GM23338 (cell line): Measurements from ENCODE around the gene PCGF2. TPM values are rescaled to one million over a fixed set of nuclear protein-coding genes. Genes with fewer than 3 reads are reported as not detected.

Source experiments
- ATAC-seq: fragments of 200-7000 bp; cut with Tn5 transposase; 3 replicates; pipeline ENCODE4 v1.9.1; 2020
- DNase-seq: peaks from one replicate; pipeline ENCODE4 v3.0.0-alpha.2; 2015; ENCODE audit warnings: low spot score
- H2AFZ ChIP-seq: fragments of 200-600 bp; sonication (generic); 2 replicates; pipeline ENCODE4 v1.8.0; 2016; ENCODE audit warnings: antibody characterized with exemption, mild to moderate bottlenecking, moderate library complexity
- H3F3A ChIP-seq: fragments of 200-600 bp; sonication (generic); replicated peaks from 2 replicates; pipeline ENCODE4 v1.8.0; 2017; ENCODE audit warnings: antibody characterized with exemption, mixed run types, low read depth
- H3K27ac ChIP-seq: fragments of 200-600 bp; sonication (generic); 2 replicates; pipeline ENCODE4 v1.6.1; 2016; ENCODE audit warnings: low read depth
- H3K27me3 ChIP-seq: fragments of 200-600 bp; sonication (generic); 2 replicates; pipeline ENCODE4 v1.8.0; 2016; ENCODE audit warnings: mild to moderate bottlenecking, mixed run types, moderate library complexity; ENCODE audit not compliant: insufficient read depth
- H3K36me3 ChIP-seq: fragments of 200-600 bp; sonication (generic); 2 replicates; pipeline ENCODE4 v1.8.0; 2016; ENCODE audit warnings: mild to moderate bottlenecking; ENCODE audit not compliant: insufficient read depth
- H3K4me1 ChIP-seq: fragments of 200-600 bp; sonication (generic); 2 replicates; pipeline ENCODE4 v1.8.0; 2016; ENCODE audit warnings: mild to moderate bottlenecking, moderate library complexity; ENCODE audit not compliant: insufficient read depth
- H3K4me2 ChIP-seq: fragments of 200-600 bp; sonication (generic); 2 replicates; pipeline ENCODE4 v1.7.1; 2017; ENCODE audit warnings: mixed run types
- H3K4me3 ChIP-seq: fragments of 200-600 bp; sonication (generic); 2 replicates; pipeline ENCODE4 v1.6.1; 2016; ENCODE audit warnings: mixed run types
- H3K79me2 ChIP-seq: fragments of 200-600 bp; sonication (generic); replicated peaks from 2 replicates; pipeline ENCODE4 v1.8.0; 2017; ENCODE audit warnings: mild to moderate bottlenecking; ENCODE audit not compliant: insufficient read depth
- H3K9me2 ChIP-seq: fragments of 200-600 bp; sonication (generic); 2 replicates; pipeline ENCODE4 v1.8.0; 2017; ENCODE audit not compliant: insufficient read depth
- H4K20me1 ChIP-seq: fragments of 200-600 bp; sonication (generic); replicated peaks from 2 replicates; pipeline ENCODE4 v1.8.0; 2017; ENCODE audit warnings: mild to moderate bottlenecking; ENCODE audit not compliant: insufficient read depth
- H3K27ac Mint-ChIP-seq: 2 replicates; pipeline ENCODE4 v1.8.0; 2020; ENCODE audit warnings: inconsistent platforms, mild to moderate bottlenecking, moderate library complexity, mixed read lengths
- H3K27me3 Mint-ChIP-seq: 3 replicates; pipeline ENCODE4 v1.8.0; 2022; ENCODE audit warnings: low read depth, mild to moderate bottlenecking, moderate library complexity, mixed read lengths, inconsistent platforms; ENCODE audit not compliant: insufficient read depth, poor library complexity
- H3K36me3 Mint-ChIP-seq: 3 replicates; pipeline ENCODE4 v1.8.0; 2021; ENCODE audit warnings: low read depth, mild to moderate bottlenecking, inconsistent platforms, moderate library complexity, mixed read lengths
- H3K4me1 Mint-ChIP-seq: 3 replicates; pipeline ENCODE4 v1.8.0; 2020; ENCODE audit warnings: mild to moderate bottlenecking, inconsistent platforms, mixed read lengths
- H3K4me3 Mint-ChIP-seq: 3 replicates; pipeline ENCODE4 v1.8.0; 2021; ENCODE audit warnings: moderate library complexity, mild to moderate bottlenecking, inconsistent platforms, mixed read lengths
- H3K9me3 Mint-ChIP-seq: 3 replicates; pipeline ENCODE4 v1.8.0; 2020; ENCODE audit warnings: moderate library complexity, mild to moderate bottlenecking, inconsistent platforms, mixed read lengths
- CREB1 ChIP-seq: fragments of 250-450 bp; sonication (Bioruptor Pico); IDR thresholded peaks from 2 replicates; pipeline ENCODE4 v1.5.0; 2020; ENCODE audit warnings: low read depth, mild to moderate bottlenecking, moderate library complexity
- EZH2 ChIP-seq: fragments of 200-600 bp; sonication (generic); IDR thresholded peaks from one replicate; pipeline ENCODE4 v1.8.0; 2017; ENCODE audit warnings: antibody characterized with exemption, mild to moderate bottlenecking, low read depth; ENCODE audit not compliant: unreplicated experiment
- EZH2phosphoT487 ChIP-seq: fragments of 200-600 bp; sonication (generic); IDR thresholded peaks from one replicate; pipeline ENCODE4 v1.8.1; 2018; ENCODE audit warnings: antibody characterized with exemption; ENCODE audit not compliant: unreplicated experiment
- JUNB ChIP-seq: IDR thresholded peaks from one replicate; pipeline ENCODE4 v1.6.1; 2016; ENCODE audit warnings: antibody characterized with exemption; ENCODE audit not compliant: unreplicated experiment
- NANOG ChIP-seq: IDR thresholded peaks from 2 replicates; pipeline ENCODE4 v1.6.1; 2016; ENCODE audit warnings: antibody characterized with exemption, borderline replicate concordance
- POLR2AphosphoS5 ChIP-seq: IDR thresholded peaks from 2 replicates; pipeline ENCODE4 v1.6.1; 2016; ENCODE audit warnings: antibody characterized with exemption, low read depth
- STAT1 ChIP-seq: IDR thresholded peaks from one replicate; pipeline ENCODE4 v1.6.1; 2016; ENCODE audit warnings: antibody characterized with exemption; ENCODE audit not compliant: unreplicated experiment
- ZNF114 ChIP-seq: fragments of 250-450 bp; sonication (Bioruptor Pico); IDR thresholded peaks from 2 replicates; pipeline ENCODE4 v1.5.0; 2020; ENCODE audit warnings: mild to moderate bottlenecking, moderate library complexity
- ZNF331 ChIP-seq: fragments of 250-450 bp; sonication (Bioruptor Pico); IDR thresholded peaks from 2 replicates; pipeline ENCODE4 v1.5.0; 2020; ENCODE audit warnings: low read depth, mild to moderate bottlenecking, moderate library complexity
- ZNF462 ChIP-seq: fragments of 250-450 bp; sonication (Bioruptor Pico); IDR thresholded peaks from 2 replicates; pipeline ENCODE4 v1.5.0; 2020; ENCODE audit warnings: mild to moderate bottlenecking, moderate library complexity
- polyA plus RNA-seq: library from polyadenylated mRNA; unstranded; fragments of >200 nt; fragmentation: Nextera tagmentation; extraction: Ambion mirVana; gene quantifications from 2 replicates; pipeline ENCODE4 v1.2.1, GENCODE V29; 2016
- total RNA-seq: library from RNA; depleted of rRNA; stranded (reverse); fragments of >200 nt; shearing (Covaris generic); gene quantifications from 2 replicates; pipeline ENCODE4 v1.2.3, GENCODE V29; 2014

The PCGF2 gene
- total and polyA plus RNA-seq, 2 experiments from 2014 or later: 21.1 to 51.9 TPM

GRCh38 chr17:38687286-38687685 lies 60.9 kb downstream of the PCGF2 start (continued):
- no peak for TF ChIP-seq ZNF462
- no peak for TF ChIP-seq ZNF114 (CRISPR knock-in tag)
- no peak for TF ChIP-seq NANOG
- TF ChIP-seq ZNF331: no peak
- no peak for TF ChIP-seq EZH2phosphoT487

GRCh38 chr17:38685491-38685890 lies 62.6 kb downstream of the PCGF2 start:
- H3K27ac Mint-ChIP-seq: no peak overlapping the region
- H3K27me3 ChIP-seq: no peaks in the 10 kb centered on the region; the same call in 1 of the 2 replicates
- no peak for DNase-seq
- H3K4me1 ChIP-seq: no peaks in the 10 kb centered on the region
- no peak overlapping the region for H3K27ac ChIP-seq
- H2AFZ ChIP-seq: no peak overlapping the region
- no peak overlapping the region; the same call in 2 of the 3 replicates for H3K4me3 Mint-ChIP-seq
- no peaks in the 10 kb centered on the region for H3F3A ChIP-seq
- no peak overlapping the region for H3K4me3 ChIP-seq
- no peaks in the 10 kb centered on the region for H3K79me2 ChIP-seq
- H3K27me3 Mint-ChIP-seq: peaks cover 13% of the 10 kb centered on the region
- H3K9me2 ChIP-seq: no peaks in the 10 kb centered on the region
- H3K36me3 Mint-ChIP-seq: no peaks in the 10 kb centered on the region
- ATAC-seq: no peak
- H3K4me2 ChIP-seq: no peak overlapping the region
- no peaks in the 10 kb centered on the region for H3K36me3 ChIP-seq
- peaks cover 4% of the 10 kb centered on the region for H3K4me1 Mint-ChIP-seq
- H3K9me3 Mint-ChIP-seq: no peaks in the 10 kb centered on the region
- no peaks in the 10 kb centered on the region; the same call in 1 of the 2 replicates for H4K20me1 ChIP-seq
- TF ChIP-seq CREB1 (CRISPR knock-in tag) (no peak), EZH2phosphoT487 (no peak), POLR2AphosphoS5 (no peak), EZH2 (no peak), NANOG (no peak), ZNF462 (no peak), ZNF114 (CRISPR knock-in tag) (no peak), STAT1 (no peak), ZNF331 (no peak), JUNB (no peak)
